ENCODE data around the gene LGALS9.

DNA sequence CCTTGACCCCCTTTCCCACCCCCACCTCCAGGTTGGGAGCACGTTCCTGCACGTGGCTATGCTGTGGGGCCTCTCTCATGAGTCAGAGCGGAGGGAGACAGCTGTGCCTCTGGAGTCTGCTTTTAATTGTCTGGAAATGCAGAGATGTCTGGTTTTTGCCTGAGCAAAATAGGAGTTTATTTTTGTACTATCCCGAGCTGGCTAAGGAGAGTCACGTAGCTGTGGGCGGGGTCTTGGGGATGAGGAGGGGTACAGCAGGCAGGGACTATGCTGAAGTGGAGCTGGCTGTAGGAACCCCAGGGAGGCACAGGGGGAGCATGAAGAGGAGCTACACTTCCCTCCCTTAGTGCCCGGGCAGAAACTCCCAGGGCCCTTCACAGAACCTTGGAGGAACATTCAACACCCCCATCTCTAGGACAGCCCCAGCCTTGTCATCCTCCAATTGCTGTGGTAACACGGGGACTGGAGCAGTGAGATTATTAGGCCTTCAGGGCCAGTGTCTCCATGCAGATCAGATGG is 44.7 kb upstream of the LGALS9 start:
- TF ChIP-seq CTCF (IDR thresholded peaks at IDR 0.05), result no peak
- TF ChIP-seq POLR2A (IDR thresholded peaks at IDR 0.05), result no peak
